Spleen (tissue), 7 donors: ENCODE results near the gene ZNF474.

Experiments
- POLR2A ChIP-seq, 3 donors: fragments of 450-650 bp; IDR thresholded peaks; one replicate each; pipeline ENCODE4 v1.5.1; 2017; ENCODE audit warnings: antibody characterized with exemption in 3 of 3, mild to moderate bottlenecking in 1 of 3
- POLR2AphosphoS5 ChIP-seq, 3 donors: sonication (generic); formaldehyde crosslinking; IDR thresholded peaks; one replicate each; pipeline ENCODE4 v1.5.1; 2017; ENCODE audit warnings: antibody characterized with exemption in 3 of 3
- TF ChIP-seq, protein P1 (sequence below), 11 experiments: fragments of 200-600 bp in 7 of 11; fragments of 450-650 bp in 4 of 11; sonication (generic) in 4 of 11; IDR thresholded peaks in 8 of 11; conservative IDR thresholded peaks in 3 of 11; 1 replicate in 7 of 11; 2 replicates in 4 of 11; pipeline versions ENCODE4 v1.4.0 to v1.8.0; 2016 to 2021; ENCODE audit warnings: antibody characterized with exemption in 11 of 11, inconsistent platforms in 4 of 11, mild to moderate bottlenecking in 1 of 11
- donor health status: DM: no; HTN: no; CAD: no; lungs with moderate emphysema.
- donor health status: DM: no; HTN: no; CAD: no.
- donor health status: DM: no; HTN: no; CAD: no.

DNA sequence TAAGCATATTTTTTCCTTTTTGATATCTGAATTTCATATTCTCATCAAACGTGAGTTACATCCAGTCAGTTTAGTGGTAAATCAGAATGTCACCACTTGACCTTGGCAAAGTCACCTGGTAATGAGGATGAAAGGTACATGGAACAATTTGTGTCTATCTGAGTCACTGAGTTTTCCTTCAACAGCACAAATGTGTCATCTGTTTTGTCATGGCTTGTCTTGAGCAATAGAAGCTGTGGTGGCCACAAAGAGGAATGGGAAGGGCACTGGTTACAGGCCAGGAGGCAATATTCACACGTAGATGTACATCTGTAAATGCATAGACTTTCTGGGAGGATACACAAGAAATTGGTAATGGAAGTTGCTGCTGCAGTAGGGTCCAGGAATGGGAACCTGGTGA is 8.4 kb upstream of the ZNF474 start:
- no peak for TF ChIP-seq POLR2A (IDR thresholded peaks at IDR 0.05)
- TF ChIP-seq, protein P1, sequence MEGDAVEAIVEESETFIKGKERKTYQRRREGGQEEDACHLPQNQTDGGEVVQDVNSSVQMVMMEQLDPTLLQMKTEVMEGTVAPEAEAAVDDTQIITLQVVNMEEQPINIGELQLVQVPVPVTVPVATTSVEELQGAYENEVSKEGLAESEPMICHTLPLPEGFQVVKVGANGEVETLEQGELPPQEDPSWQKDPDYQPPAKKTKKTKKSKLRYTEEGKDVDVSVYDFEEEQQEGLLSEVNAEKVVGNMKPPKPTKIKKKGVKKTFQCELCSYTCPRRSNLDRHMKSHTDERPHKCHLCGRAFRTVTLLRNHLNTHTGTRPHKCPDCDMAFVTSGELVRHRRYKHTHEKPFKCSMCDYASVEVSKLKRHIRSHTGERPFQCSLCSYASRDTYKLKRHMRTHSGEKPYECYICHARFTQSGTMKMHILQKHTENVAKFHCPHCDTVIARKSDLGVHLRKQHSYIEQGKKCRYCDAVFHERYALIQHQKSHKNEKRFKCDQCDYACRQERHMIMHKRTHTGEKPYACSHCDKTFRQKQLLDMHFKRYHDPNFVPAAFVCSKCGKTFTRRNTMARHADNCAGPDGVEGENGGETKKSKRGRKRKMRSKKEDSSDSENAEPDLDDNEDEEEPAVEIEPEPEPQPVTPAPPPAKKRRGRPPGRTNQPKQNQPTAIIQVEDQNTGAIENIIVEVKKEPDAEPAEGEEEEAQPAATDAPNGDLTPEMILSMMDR (IDR thresholded peaks at IDR 0.05 in 8 of 11, conservative IDR thresholded peaks at IDR 0.05 in 3 of 11), result no peak
- TF ChIP-seq POLR2AphosphoS5 (IDR thresholded peaks at IDR 0.05), result no peak
